ENCODE measurements around the gene MYEF2. TPM values are rescaled to one million over a fixed set of nuclear protein-coding genes. Genes with fewer than 3 reads are reported as not detected.

The MYEF2 gene
- total and polyA plus RNA-seq, 10 donors, result 8.1 to 41.3 (median 18.3) TPM

DNA sequence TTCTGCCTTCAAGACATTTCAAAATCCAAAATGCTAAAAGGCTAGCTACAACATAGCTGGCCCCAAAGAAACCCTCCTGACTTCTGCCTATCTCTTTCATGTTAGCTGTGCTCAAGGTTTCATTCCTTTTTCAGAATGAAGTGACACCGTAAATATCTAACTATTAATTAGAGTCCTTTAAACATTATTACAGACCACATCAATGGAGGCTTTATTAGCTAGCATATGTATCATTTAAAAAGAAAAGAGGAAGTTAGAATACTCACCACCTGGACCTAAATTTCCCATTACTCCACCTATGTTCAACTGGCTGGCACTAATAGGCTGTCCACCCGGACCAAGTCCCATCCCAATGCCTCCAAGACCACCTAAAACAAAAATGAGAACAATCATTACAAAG is 24.6 kb downstream of the MYEF2 start:
- intact Hi-C loops (cut with DNase I; ENCODE audit: low total_unique reads), result no loop called here
- no peak overlapping the region for H3K4me3 ChIP-seq
- TF ChIP-seq POLR2AphosphoS5 (IDR thresholded peaks at IDR 0.05) (no peak), POLR2A (IDR thresholded peaks at IDR 0.05) (no peak)
- TF ChIP-seq, protein P1, sequence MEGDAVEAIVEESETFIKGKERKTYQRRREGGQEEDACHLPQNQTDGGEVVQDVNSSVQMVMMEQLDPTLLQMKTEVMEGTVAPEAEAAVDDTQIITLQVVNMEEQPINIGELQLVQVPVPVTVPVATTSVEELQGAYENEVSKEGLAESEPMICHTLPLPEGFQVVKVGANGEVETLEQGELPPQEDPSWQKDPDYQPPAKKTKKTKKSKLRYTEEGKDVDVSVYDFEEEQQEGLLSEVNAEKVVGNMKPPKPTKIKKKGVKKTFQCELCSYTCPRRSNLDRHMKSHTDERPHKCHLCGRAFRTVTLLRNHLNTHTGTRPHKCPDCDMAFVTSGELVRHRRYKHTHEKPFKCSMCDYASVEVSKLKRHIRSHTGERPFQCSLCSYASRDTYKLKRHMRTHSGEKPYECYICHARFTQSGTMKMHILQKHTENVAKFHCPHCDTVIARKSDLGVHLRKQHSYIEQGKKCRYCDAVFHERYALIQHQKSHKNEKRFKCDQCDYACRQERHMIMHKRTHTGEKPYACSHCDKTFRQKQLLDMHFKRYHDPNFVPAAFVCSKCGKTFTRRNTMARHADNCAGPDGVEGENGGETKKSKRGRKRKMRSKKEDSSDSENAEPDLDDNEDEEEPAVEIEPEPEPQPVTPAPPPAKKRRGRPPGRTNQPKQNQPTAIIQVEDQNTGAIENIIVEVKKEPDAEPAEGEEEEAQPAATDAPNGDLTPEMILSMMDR (IDR thresholded peaks at IDR 0.05 in 8 of 11, conservative IDR thresholded peaks at IDR 0.05 in 3 of 11), result no peak

DNA sequence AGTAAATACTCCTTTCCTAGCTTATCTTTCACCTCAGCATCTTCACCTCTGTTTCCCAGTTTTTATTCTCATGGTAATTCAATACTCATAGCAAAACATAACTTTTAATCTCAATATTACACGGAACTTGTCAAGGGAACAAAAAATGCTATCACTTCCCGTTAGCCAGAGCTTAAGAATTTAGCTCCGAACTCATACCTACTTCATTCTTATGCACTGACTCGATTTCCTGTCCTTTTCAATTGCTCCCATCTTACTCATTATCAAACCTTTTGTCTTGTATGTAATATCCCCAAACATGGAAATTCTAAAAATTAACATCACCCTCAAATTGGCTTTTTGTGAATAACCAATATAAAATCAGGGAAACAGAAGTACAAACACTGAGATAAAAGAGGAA is 28.2 kb downstream of the MYEF2 start:
- no peak overlapping the region for H3K27ac ChIP-seq
- no peak for TF ChIP-seq POLR2AphosphoS5 (IDR thresholded peaks at IDR 0.05)
- TF ChIP-seq POLR2A (IDR thresholded peaks at IDR 0.05), result no peak
- TF ChIP-seq, protein P1 (IDR thresholded peaks at IDR 0.05 in 8 of 11, conservative IDR thresholded peaks at IDR 0.05 in 3 of 11), result no peak
- no peak for DNase-seq
- H3K27me3 ChIP-seq (replicated peaks in 1 of 7), result no peaks in the 10 kb centered on the region
- peaks cover 0 to 49% (median 3%) of the 10 kb centered on the region in 6 donors for H3K36me3 ChIP-seq
- H3K4me1 ChIP-seq, result peaks cover 0 to 4% (median 0%) of the 10 kb centered on the region in 6 donors
- H3K4me3 ChIP-seq, result no peak overlapping the region
- 81 to 89% (median 87%) methylated on average over 4 of the region's 4 CpGs for WGBS, 5 donors
- H3K9me3 ChIP-seq, result no peaks in the 10 kb centered on the region
- intact Hi-C loops (cut with DNase I; ENCODE audit: low total_unique reads), result no loop called here

More for the DNA sequence above, 24.6 kb downstream of the MYEF2 start:
- Histone ChIP-seq H3K27me3 (replicated peaks in 1 of 7) (no peaks in the 10 kb centered on the region), H3K36me3 (peaks cover 0 to 57% (median 3%) of the 10 kb centered on the region in 6 donors), H3K4me1 (no peaks in the 10 kb centered on the region), H3K9me3 (no peaks in the 10 kb centered on the region), H3K27ac (no peak overlapping the region)
- no peak for DNase-seq
- 89 to 95% (median 91%) methylated on average over 2 of the region's 2 CpGs for WGBS, 5 donors

DNA sequence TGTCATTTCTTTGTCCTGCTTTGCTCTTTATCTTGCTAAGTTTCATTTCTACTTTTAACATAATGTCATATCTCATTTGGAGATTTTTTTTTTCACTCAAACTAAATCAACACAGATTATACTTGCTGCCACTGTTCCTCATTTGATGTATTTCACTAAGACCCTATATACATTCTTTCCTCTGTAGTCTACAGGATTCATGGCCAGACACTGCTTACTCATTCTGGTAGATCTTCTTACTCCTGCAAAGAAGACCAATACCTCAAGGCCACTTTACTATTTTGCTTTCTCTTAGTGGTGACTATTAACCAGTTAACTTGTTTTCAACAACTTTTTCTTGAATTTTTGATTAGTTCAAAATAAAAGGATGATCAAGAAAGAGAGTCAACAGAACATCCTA is 30.7 kb downstream of the MYEF2 start:
- H3K4me1 ChIP-seq, result peaks cover 0 to 4% (median 0%) of the 10 kb centered on the region in 6 donors
- H3K27me3 ChIP-seq (replicated peaks in 1 of 7), result no peaks in the 10 kb centered on the region
- intact Hi-C loops (cut with DNase I; ENCODE audit: low total_unique reads), result no loop called here
- no peak for TF ChIP-seq POLR2A (IDR thresholded peaks at IDR 0.05)
- TF ChIP-seq, protein P1 (IDR thresholded peaks at IDR 0.05 in 8 of 11, conservative IDR thresholded peaks at IDR 0.05 in 3 of 11), result no peak
- TF ChIP-seq POLR2AphosphoS5 (IDR thresholded peaks at IDR 0.05), result no peak
- H3K4me3 ChIP-seq, result no peak overlapping the region
- H3K36me3 ChIP-seq, result peaks cover 0 to 33% (median 3%) of the 10 kb centered on the region in 6 donors
- DNase-seq, result no peak
- no peaks in the 10 kb centered on the region for H3K9me3 ChIP-seq
- no peak overlapping the region for H3K27ac ChIP-seq

DNA sequence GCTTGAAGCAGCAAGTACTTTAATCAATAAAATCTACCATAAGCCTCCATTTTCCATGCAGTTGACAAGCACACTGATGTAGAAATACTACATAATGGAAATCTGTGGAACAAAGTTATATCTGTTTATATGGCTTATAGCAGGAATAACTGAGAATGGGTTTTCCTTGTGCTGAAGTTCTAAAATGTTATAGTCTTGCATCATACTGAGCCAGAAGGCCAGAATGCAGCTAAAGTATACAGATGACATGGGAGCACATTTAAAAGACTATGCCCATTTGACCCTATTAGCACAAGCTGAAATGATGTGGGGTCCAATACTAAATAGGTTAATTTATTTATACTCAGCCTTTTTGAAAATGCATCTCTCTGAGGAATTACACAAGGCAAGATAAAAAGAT is 32.2 kb downstream of the MYEF2 start:
- Histone ChIP-seq H3K27ac (no peak overlapping the region), H3K4me1 (peaks cover 0 to 4% (median 0%) of the 10 kb centered on the region in 6 donors), H3K27me3 (replicated peaks in 1 of 7) (no peaks in the 10 kb centered on the region), H3K36me3 (peaks cover 0 to 19% (median 0%) of the 10 kb centered on the region in 6 donors), H3K9me3 (no peaks in the 10 kb centered on the region), H3K4me3 (no peak overlapping the region)
- TF ChIP-seq POLR2A (IDR thresholded peaks at IDR 0.05) (no peak), POLR2AphosphoS5 (IDR thresholded peaks at IDR 0.05) (no peak)
- TF ChIP-seq, protein P1 (IDR thresholded peaks at IDR 0.05 in 8 of 11, conservative IDR thresholded peaks at IDR 0.05 in 3 of 11), result no peak
- intact Hi-C loops (cut with DNase I; ENCODE audit: low total_unique reads), result no loop called here
- DNase-seq, result no peak

Data from spleen (tissue), 11 donors.